Neural progenitor cell (in vitro differentiated cells): ENCODE measurements around the gene SNX15. TPM values are rescaled to one million over a fixed set of nuclear protein-coding genes. Genes with fewer than 3 reads are reported as not detected.
"Not testable (repeated sequence)": the region's sequence is repeated elsewhere in the genome, so short reads cannot be mapped to it uniquely, and the experiment has no call there.

ENCODE experiments used
- DNase-seq: peaks from one replicate; pipeline ENCODE4 v3.0.0-alpha.2; 2016; ENCODE audit warnings: low spot score
- H2AFZ ChIP-seq: fragments of 200-600 bp; sonication (generic); replicated peaks from 2 replicates; pipeline ENCODE4 v1.6.1; 2016; ENCODE audit warnings: antibody characterized with exemption
- H3F3A ChIP-seq: fragments of 200-600 bp; sonication (generic); 2 replicates; pipeline ENCODE4 v1.6.1; 2016; ENCODE audit warnings: antibody characterized with exemption, low read depth
- H3K27ac ChIP-seq: fragments of 200-600 bp; sonication (generic); 2 replicates; pipeline ENCODE4 v1.5.1; 2016; ENCODE audit warnings: mild to moderate bottlenecking
- H3K27me3 ChIP-seq: fragments of 200-600 bp; sonication (generic); 2 replicates; pipeline ENCODE4 v1.6.1; 2016; ENCODE audit warnings: mild to moderate bottlenecking, moderate library complexity
- H3K36me3 ChIP-seq: fragments of 200-600 bp; sonication (generic); 2 replicates; pipeline ENCODE4 v1.5.1; 2016
- H3K4me1 ChIP-seq: fragments of 200-600 bp; sonication (generic); 2 replicates; pipeline ENCODE4 v1.6.1; 2016; ENCODE audit warnings: mixed run types
- H3K4me2 ChIP-seq: fragments of 200-600 bp; sonication (generic); 2 replicates; pipeline ENCODE4 v1.6.1; 2016
- H3K4me3 ChIP-seq: fragments of 200-600 bp; sonication (generic); 2 replicates; pipeline ENCODE4 v1.5.1; 2016
- H3K79me2 ChIP-seq: fragments of 200-600 bp; sonication (generic); 2 replicates; pipeline ENCODE4 v1.6.1; 2016; ENCODE audit warnings: low read depth
- H3K9ac ChIP-seq: fragments of 200-600 bp; sonication (generic); 2 replicates; pipeline ENCODE4 v1.6.1; 2016
- H3K9me3 ChIP-seq: fragments of 200-600 bp; sonication (generic); 2 replicates; pipeline ENCODE4 v1.5.1; 2016; ENCODE audit warnings: low read depth
- H4K20me1 ChIP-seq: fragments of 200-600 bp; sonication (generic); 2 replicates; pipeline ENCODE4 v1.6.1; 2016; ENCODE audit warnings: low read depth
- H3K27ac Mint-ChIP-seq: 3 replicates; pipeline ENCODE4 v1.8.0; 2021; ENCODE audit warnings: mixed read lengths
- H3K27me3 Mint-ChIP-seq: 2 replicates; pipeline ENCODE4 v1.8.0; 2022; ENCODE audit warnings: low read depth, mild to moderate bottlenecking, inconsistent platforms, moderate library complexity, mixed read lengths; ENCODE audit not compliant: insufficient read depth
- H3K36me3 Mint-ChIP-seq: 3 replicates; pipeline ENCODE4 v1.8.0; 2021; ENCODE audit warnings: mixed read lengths
- H3K4me1 Mint-ChIP-seq: 3 replicates; pipeline ENCODE4 v1.8.0; 2021; ENCODE audit warnings: mixed read lengths
- H3K4me3 Mint-ChIP-seq: 3 replicates; pipeline ENCODE4 v1.8.0; 2021; ENCODE audit warnings: mild to moderate bottlenecking, moderate library complexity, mixed read lengths
- H3K9me3 Mint-ChIP-seq: 3 replicates; pipeline ENCODE4 v1.8.0; 2020; ENCODE audit warnings: mixed read lengths
- EZH2 ChIP-seq: fragments of 200-600 bp; sonication (generic); IDR thresholded peaks from 2 replicates; pipeline ENCODE4 v1.6.1; 2017; ENCODE audit warnings: antibody characterized with exemption, mild to moderate bottlenecking, moderate library complexity
- EZH2phosphoT487 ChIP-seq: fragments of 200-600 bp; sonication (generic); IDR thresholded peaks from 2 replicates; pipeline ENCODE4 v1.6.1; 2017; ENCODE audit warnings: antibody characterized with exemption
- total RNA-seq: library from RNA; depleted of rRNA; stranded (reverse); fragments of >200 nt; gene quantifications from 2 replicates; pipeline ENCODE4 v1.2.3, GENCODE V29; 2015; ENCODE audit warnings: low replicate concordance
- TF ChIP-seq, protein P1 (sequence below): fragments of 200-600 bp; sonication (generic); IDR thresholded peaks from 2 replicates; pipeline ENCODE4 v1.5.1; 2017; ENCODE audit warnings: antibody characterized with exemption, mild to moderate bottlenecking

SNX15 gene, protein sequence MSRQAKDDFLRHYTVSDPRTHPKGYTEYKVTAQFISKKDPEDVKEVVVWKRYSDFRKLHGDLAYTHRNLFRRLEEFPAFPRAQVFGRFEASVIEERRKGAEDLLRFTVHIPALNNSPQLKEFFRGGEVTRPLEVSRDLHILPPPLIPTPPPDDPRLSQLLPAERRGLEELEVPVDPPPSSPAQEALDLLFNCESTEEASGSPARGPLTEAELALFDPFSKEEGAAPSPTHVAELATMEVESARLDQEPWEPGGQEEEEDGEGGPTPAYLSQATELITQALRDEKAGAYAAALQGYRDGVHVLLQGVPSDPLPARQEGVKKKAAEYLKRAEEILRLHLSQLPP
- total RNA-seq = 10.7 and 16.8 TPM in 2 replicates

DNA sequence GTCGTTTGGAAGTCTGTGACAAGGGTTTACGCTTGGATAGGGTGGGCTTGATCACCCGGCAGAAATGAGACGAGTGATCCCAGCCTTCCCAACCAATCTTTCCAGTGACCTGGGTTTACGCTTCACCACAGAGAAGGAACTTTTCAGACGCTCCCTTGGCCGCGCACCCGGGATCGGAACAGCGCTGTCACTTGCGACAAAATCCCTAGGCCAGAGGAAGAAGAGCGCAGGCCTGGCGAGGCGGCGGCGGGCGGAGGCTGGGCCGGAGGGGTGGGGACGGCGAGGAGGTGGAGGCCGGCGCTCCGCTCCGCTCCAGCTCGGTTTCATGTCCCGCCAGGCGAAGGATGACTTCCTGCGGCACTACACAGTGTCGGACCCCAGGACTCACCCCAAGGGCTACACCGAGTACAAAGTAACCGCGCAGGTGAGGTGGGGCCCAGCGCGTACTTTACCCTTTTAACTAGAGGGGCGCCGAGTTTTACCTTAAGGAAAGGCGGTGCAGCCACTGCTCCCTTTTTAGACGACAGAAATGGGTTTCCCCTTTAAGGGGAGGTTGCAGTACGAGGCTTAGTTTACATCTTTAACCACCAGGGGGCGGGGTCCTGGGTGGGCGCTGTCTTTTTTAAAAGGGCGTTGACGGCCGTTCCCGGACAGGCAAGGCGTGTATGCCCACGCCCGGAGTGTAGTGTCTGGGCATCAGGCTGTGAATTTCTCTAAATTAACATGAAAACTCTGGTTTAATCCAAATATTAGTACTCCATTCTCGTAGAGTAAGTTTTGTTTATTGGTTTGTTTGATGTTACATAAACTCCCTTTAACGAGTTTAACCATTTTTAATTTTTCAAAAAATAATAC is at the start of gene SNX15:
SNX15 (plus strand) TSS at position 227 of the 855 bp plus-strand sequence; CDS start at position 326, 99 bp downstream.
- no peaks in the 10 kb centered on the region for H3F3A ChIP-seq
- Mint-ChIP-seq H3K27me3 (no peaks in the 10 kb centered on the region), H3K4me3 (peak within 1 kb of the TSS; percentile 88), H3K4me1 (peaks cover 9% of the 10 kb centered on the region), H3K36me3 (no peaks in the 10 kb centered on the region), H3K9me3 (no peaks in the 10 kb centered on the region), H3K27ac (peak within 1 kb of the TSS; percentile 67)
- TF ChIP-seq EZH2 (no peak), EZH2phosphoT487 (no peak)
- TF ChIP-seq, protein P1, sequence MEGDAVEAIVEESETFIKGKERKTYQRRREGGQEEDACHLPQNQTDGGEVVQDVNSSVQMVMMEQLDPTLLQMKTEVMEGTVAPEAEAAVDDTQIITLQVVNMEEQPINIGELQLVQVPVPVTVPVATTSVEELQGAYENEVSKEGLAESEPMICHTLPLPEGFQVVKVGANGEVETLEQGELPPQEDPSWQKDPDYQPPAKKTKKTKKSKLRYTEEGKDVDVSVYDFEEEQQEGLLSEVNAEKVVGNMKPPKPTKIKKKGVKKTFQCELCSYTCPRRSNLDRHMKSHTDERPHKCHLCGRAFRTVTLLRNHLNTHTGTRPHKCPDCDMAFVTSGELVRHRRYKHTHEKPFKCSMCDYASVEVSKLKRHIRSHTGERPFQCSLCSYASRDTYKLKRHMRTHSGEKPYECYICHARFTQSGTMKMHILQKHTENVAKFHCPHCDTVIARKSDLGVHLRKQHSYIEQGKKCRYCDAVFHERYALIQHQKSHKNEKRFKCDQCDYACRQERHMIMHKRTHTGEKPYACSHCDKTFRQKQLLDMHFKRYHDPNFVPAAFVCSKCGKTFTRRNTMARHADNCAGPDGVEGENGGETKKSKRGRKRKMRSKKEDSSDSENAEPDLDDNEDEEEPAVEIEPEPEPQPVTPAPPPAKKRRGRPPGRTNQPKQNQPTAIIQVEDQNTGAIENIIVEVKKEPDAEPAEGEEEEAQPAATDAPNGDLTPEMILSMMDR = peak; percentile 77
- peaks cover 4% of the 10 kb centered on the region for H3K79me2 ChIP-seq
- H3K36me3 ChIP-seq = no peaks in the 10 kb centered on the region
- H3K9me3 ChIP-seq = no peaks in the 10 kb centered on the region
- peak within 1 kb of the TSS; percentile 78 for H3K4me2 ChIP-seq
- peaks cover 4% of the 10 kb centered on the region for H3K4me1 ChIP-seq
- no peak within 1 kb of the TSS for H3K9ac ChIP-seq
- H4K20me1 ChIP-seq = no peaks in the 10 kb centered on the region
- no peak within 1 kb of the TSS for H3K27ac ChIP-seq
- H2AFZ ChIP-seq = peak within 1 kb of the TSS; percentile 83
- H3K4me3 ChIP-seq = peak within 1 kb of the TSS; percentile 53
- peak; percentile 98 for DNase-seq
- H3K27me3 ChIP-seq = no peaks in the 10 kb centered on the region

DNA sequence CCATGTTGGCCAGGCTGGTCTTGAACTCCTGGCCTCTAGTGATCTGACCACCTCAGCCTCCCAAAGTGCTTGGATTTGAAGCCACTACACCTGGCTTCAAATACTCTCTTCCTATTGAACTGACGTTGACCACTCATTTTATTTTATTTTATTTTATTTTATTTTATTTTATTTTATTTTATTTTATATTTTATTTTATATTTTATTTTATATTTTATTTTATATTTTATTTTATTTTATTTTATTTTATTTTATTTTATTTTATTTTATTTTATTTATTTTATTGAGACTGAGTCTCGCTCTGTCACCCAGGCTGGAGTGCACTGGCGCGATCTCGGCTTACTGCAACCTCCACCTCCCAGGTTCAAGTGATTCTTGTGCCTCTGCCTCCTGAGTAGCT is 43.9 kb upstream of the SNX15 start:
- not testable (repeated sequence) for H3K27ac Mint-ChIP-seq, H3F3A ChIP-seq, H3K27ac ChIP-seq, H3K4me3 Mint-ChIP-seq, H3K27me3 ChIP-seq, H3K9me3 ChIP-seq, H3K27me3 Mint-ChIP-seq, H3K4me2 ChIP-seq, DNase-seq, H3K9ac ChIP-seq, H2AFZ ChIP-seq, H4K20me1 ChIP-seq, H3K36me3 ChIP-seq, H3K4me1 ChIP-seq, H3K4me3 ChIP-seq, H3K4me1 Mint-ChIP-seq, H3K79me2 ChIP-seq, H3K36me3 Mint-ChIP-seq, H3K9me3 Mint-ChIP-seq

DNA sequence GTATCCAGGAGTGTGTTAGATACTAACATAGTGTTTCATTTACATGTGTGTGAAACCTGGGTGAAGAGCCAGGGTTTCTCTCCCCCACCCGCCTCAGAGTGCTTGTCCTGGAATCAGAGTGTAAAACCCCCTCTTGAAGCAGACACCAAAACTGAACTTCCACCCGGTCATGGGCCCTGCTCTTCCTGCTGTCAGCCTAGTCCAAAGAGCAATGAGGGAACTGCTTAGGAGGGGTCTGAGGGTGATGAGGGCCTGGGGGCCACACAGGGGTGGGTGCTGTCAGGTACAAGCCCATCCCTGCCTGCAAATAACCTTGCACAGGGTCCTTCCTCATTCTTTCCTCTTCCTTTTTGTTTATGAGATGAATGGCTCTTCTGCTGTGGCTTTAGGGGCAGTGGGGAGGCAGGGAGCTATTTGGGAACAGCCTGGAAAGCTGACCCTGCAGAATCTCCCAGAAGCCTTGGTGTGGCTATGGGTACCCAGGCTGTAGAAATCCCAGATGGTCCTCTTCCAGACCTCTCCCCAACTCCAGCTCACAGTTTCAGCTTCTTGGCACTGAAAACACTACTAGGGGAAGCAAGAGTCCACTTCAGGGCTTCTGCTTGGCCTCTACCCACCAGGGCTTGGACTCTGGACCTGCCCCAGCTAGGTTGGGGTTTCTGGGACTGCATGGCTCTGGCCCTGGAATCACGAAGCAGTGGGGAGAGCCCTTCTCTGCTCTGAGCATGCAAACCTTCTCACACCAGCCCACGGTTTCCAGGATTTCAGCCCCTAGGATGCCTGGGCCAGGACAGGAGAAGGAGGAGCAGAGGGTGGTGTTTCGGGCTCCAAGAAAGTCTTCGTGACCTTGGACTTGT is 39.0 kb upstream of the SNX15 start:
- Mint-ChIP-seq H3K4me1 (peaks cover 6% of the 10 kb centered on the region), H3K27ac (no peak overlapping the region), H3K9me3 (peaks cover 2% of the 10 kb centered on the region), H3K27me3 (peaks cover 6% of the 10 kb centered on the region), H3K36me3 (no peaks in the 10 kb centered on the region), H3K4me3 (no peak overlapping the region)
- no peaks in the 10 kb centered on the region for H3K9me3 ChIP-seq
- no peaks in the 10 kb centered on the region for H3K79me2 ChIP-seq
- no peaks in the 10 kb centered on the region for H3K27me3 ChIP-seq
- no peak overlapping the region for H3K4me2 ChIP-seq
- H3K9ac ChIP-seq = no peak overlapping the region
- H3F3A ChIP-seq = no peaks in the 10 kb centered on the region
- DNase-seq = no peak
- no peak for TF ChIP-seq EZH2
- TF ChIP-seq, protein P1 = no peak
- TF ChIP-seq EZH2phosphoT487 = no peak
- no peak overlapping the region for H2AFZ ChIP-seq
- no peaks in the 10 kb centered on the region for H4K20me1 ChIP-seq
- H3K4me1 ChIP-seq = no peaks in the 10 kb centered on the region
- no peak overlapping the region for H3K27ac ChIP-seq
- no peaks in the 10 kb centered on the region for H3K36me3 ChIP-seq
- H3K4me3 ChIP-seq = no peak overlapping the region
